Measurements from ENCODE around the gene CRLF2. TPM values are rescaled to one million over a fixed set of nuclear protein-coding genes. Genes with fewer than 3 reads are reported as not detected.

Gene CRLF2
- polyA plus RNA-seq, 3 donors = 0.11 to 0.17 TPM; not detected in 1

GRCh38 chrX:1190596-1191145, 21.8 kb downstream of the CRLF2 start:
- H3K9ac ChIP-seq (ENCODE audit: insufficient read depth, low read length, poor library complexity, severe bottlenecking) = no peak overlapping the region
- no peaks in the 10 kb centered on the region for H3K79me2 ChIP-seq (ENCODE audit: insufficient read depth, low read length)
- no peaks in the 10 kb centered on the region for H3K4me1 ChIP-seq (ENCODE audit: control insufficient read depth in 1 of 2, insufficient read depth in 2 of 2, low read length in 2 of 2)
- no peaks in the 10 kb centered on the region for H3K9me3 ChIP-seq (replicated peaks in 1 of 2; ENCODE audit: control insufficient read depth in 1 of 2, insufficient read depth in 1 of 2, low read length in 2 of 2)
- intact Hi-C loops (cut with micrococcal nuclease) = no loop called here
- no peak overlapping the region for H3K4me3 ChIP-seq (replicated peaks in 1 of 3; ENCODE audit: low read depth in 2 of 3, low read length in 3 of 3)
- no peak overlapping the region for H3K4me3 Mint-ChIP-seq
- H3K36me3 ChIP-seq (replicated peaks in 1 of 2; ENCODE audit: control insufficient read depth in 1 of 2, insufficient read depth in 2 of 2, low read length in 2 of 2) = no peaks in the 10 kb centered on the region
- TF ChIP-seq CTCF (IDR thresholded peaks at IDR 0.05) = no peak
- DNase-seq = no peak
- peaks cover 2 to 9% (median 8%) of the 10 kb centered on the region in 3 donors for H3K27me3 Mint-ChIP-seq (ENCODE audit: low read depth in 3 of 3)
- no peak overlapping the region for H3K27ac Mint-ChIP-seq
- H4K20me1 ChIP-seq (ENCODE audit: insufficient read depth, low read length) = no peaks in the 10 kb centered on the region
- H3K4me1 Mint-ChIP-seq = no peaks in the 10 kb centered on the region
- H3K36me3 Mint-ChIP-seq = no peaks in the 10 kb centered on the region
- H3K9me3 Mint-ChIP-seq = peaks cover 0 to 3% (median 2%) of the 10 kb centered on the region in 7 donors
- H3K4me2 ChIP-seq (replicated peaks; ENCODE audit: extremely low read depth, low read length, poor library complexity, severe bottlenecking) = no peak overlapping the region
- H3K27me3 ChIP-seq (ENCODE audit: control insufficient read depth in 2 of 2, insufficient read depth in 2 of 2, low read length in 2 of 2) = no peaks in the 10 kb centered on the region
- H3K27ac ChIP-seq (ENCODE audit: low read depth in 1 of 2, low read length in 2 of 2) = no peak overlapping the region
- WGBS (ENCODE audit: insufficient coverage) = 95% methylated on average over 16 of the region's 18 CpGs
- no peak overlapping the region for H2AFZ ChIP-seq (ENCODE audit: insufficient read depth, low read depth, low read length, poor library complexity, severe bottlenecking)

GRCh38 chrX:1185561-1185960, 26.9 kb downstream of the CRLF2 start:
- Histone ChIP-seq H3K4me3 (replicated peaks in 1 of 3; ENCODE audit: low read depth in 2 of 3, low read length in 3 of 3) (no peak overlapping the region), H3K4me1 (ENCODE audit: control insufficient read depth in 1 of 2, insufficient read depth in 2 of 2, low read length in 2 of 2) (no peaks in the 10 kb centered on the region), H3K36me3 (replicated peaks in 1 of 2; ENCODE audit: control insufficient read depth in 1 of 2, insufficient read depth in 2 of 2, low read length in 2 of 2) (no peaks in the 10 kb centered on the region), H4K20me1 (ENCODE audit: insufficient read depth, low read length) (no peaks in the 10 kb centered on the region), H2AFZ (ENCODE audit: insufficient read depth, low read depth, low read length, poor library complexity, severe bottlenecking) (no peak overlapping the region), H3K27me3 (ENCODE audit: control insufficient read depth in 2 of 2, insufficient read depth in 2 of 2, low read length in 2 of 2) (no peaks in the 10 kb centered on the region), H3K27ac (ENCODE audit: low read depth in 1 of 2, low read length in 2 of 2) (no peak overlapping the region), H3K9ac (ENCODE audit: insufficient read depth, low read length, poor library complexity, severe bottlenecking) (no peak overlapping the region), H3K9me3 (replicated peaks in 1 of 2; ENCODE audit: control insufficient read depth in 1 of 2, insufficient read depth in 1 of 2, low read length in 2 of 2) (no peaks in the 10 kb centered on the region), H3K4me2 (replicated peaks; ENCODE audit: extremely low read depth, low read length, poor library complexity, severe bottlenecking) (no peak overlapping the region), H3K79me2 (ENCODE audit: insufficient read depth, low read length) (no peaks in the 10 kb centered on the region)
- Mint-ChIP-seq H3K27me3 (ENCODE audit: low read depth in 3 of 3) (peaks cover 2 to 10% (median 6%) of the 10 kb centered on the region in 3 donors), H3K4me3 (no peak overlapping the region), H3K27ac (no peak overlapping the region), H3K9me3 (peaks cover 0 to 3% (median 0%) of the 10 kb centered on the region in 7 donors), H3K36me3 (no peaks in the 10 kb centered on the region), H3K4me1 (peaks cover 8% of the 10 kb centered on the region)
- no peak for TF ChIP-seq CTCF (IDR thresholded peaks at IDR 0.05)
- intact Hi-C loops (cut with micrococcal nuclease) = no loop called here
- WGBS (ENCODE audit: insufficient coverage) = 96% methylated on average over 5 of the region's 10 CpGs
- no peak for DNase-seq
